Transverse colon (tissue), 4 donors: Measurements from ENCODE around the gene PCNX2.

Source experiments
- CTCF ChIP-seq, 5 experiments: fragments of 200-600 bp in 3 of 5; fragments of 450-650 bp in 2 of 5; sonication (generic) in 3 of 5; IDR thresholded peaks; 1 replicate in 2 of 5; 2 replicates in 3 of 5; pipeline ENCODE4 v1.5.1; 2016 to 2017; ENCODE audit warnings: antibody characterized with exemption in 5 of 5, inconsistent platforms in 3 of 5, mild to moderate bottlenecking in 2 of 5, moderate library complexity in 1 of 5
- EP300 ChIP-seq: sonication (generic); formaldehyde crosslinking; IDR thresholded peaks from one replicate; pipeline ENCODE4 v1.6.1; 2017; ENCODE audit warnings: antibody characterized with exemption, low read depth
- POLR2A ChIP-seq: fragments of 450-650 bp; IDR thresholded peaks from one replicate; pipeline ENCODE4 v1.6.1; 2016; ENCODE audit warnings: antibody characterized with exemption, mild to moderate bottlenecking, moderate library complexity
- POLR2AphosphoS5 ChIP-seq, 3 donors: sonication (generic); formaldehyde crosslinking; IDR thresholded peaks; one replicate each; pipeline ENCODE4 v1.6.1; 2016; ENCODE audit warnings: antibody characterized with exemption in 3 of 3

GRCh38 chr1:232940262-232940661 is 355.3 kb downstream of the PCNX2 start:
- TF ChIP-seq CTCF (IDR thresholded peaks at IDR 0.05): no peak
- no peak for TF ChIP-seq POLR2A
- TF ChIP-seq POLR2AphosphoS5 (IDR thresholded peaks at IDR 0.05): no peak
- no peak for TF ChIP-seq EP300
